Fibroblast of skin of abdomen (primary cell): Measurements from ENCODE around the gene TNPO1.
A peak's percentile ranks its signal among the peaks of the same experiment; 100 is the strongest.

Experiments
- DNase-seq: peaks from one replicate; pipeline ENCODE4 v3.0.0-alpha.2; 2013

Gene TNPO1

GRCh38 chr5:72818866-72819534 is 2.5 kb downstream of the TNPO1 start:
- DNase-seq = peak; percentile 56

- no peak for DNase-seq
Measured at GRCh38 chr5:72821776-72822175, 5.3 kb downstream of the TNPO1 start.

GRCh38 chr5:72822944-72823343 is 6.5 kb downstream of the TNPO1 start:
- no peak for DNase-seq

GRCh38 chr5:72829707-72830106 is 13.2 kb downstream of the TNPO1 start:
- DNase-seq = no peak

- no peak for DNase-seq
Measured at GRCh38 chr5:72830362-72830761, 13.9 kb downstream of the TNPO1 start.

GRCh38 chr5:72831685-72832084 is 15.2 kb downstream of the TNPO1 start:
- no peak for DNase-seq

GRCh38 chr5:72834924-72835323 is 18.5 kb downstream of the TNPO1 start:
- no peak for DNase-seq

- no peak for DNase-seq
Measured at GRCh38 chr5:72835633-72836032, 19.2 kb downstream of the TNPO1 start.

- no peak for DNase-seq
Measured at GRCh38 chr5:72836810-72837209, 20.3 kb downstream of the TNPO1 start.

GRCh38 chr5:72837524-72838096 is 21.1 kb downstream of the TNPO1 start:
- DNase-seq = no peak

GRCh38 chr5:72840041-72840440 is 23.6 kb downstream of the TNPO1 start:
- no peak for DNase-seq

GRCh38 chr5:72841756-72842535 is 25.5 kb downstream of the TNPO1 start:
- DNase-seq = peak; percentile 49

GRCh38 chr5:72842816-72843215 is 26.4 kb downstream of the TNPO1 start:
- no peak for DNase-seq

GRCh38 chr5:72844218-72844603 is 27.8 kb downstream of the TNPO1 start:
- DNase-seq = no peak

GRCh38 chr5:72845889-72846288 is 29.4 kb downstream of the TNPO1 start:
- peak; percentile 38 for DNase-seq

- DNase-seq = no peak
Measured at GRCh38 chr5:72846483-72846882, 30.0 kb downstream of the TNPO1 start.

GRCh38 chr5:72847439-72847838 is 31.0 kb downstream of the TNPO1 start:
- DNase-seq = peak; percentile 32

GRCh38 chr5:72847989-72848473 is 31.6 kb downstream of the TNPO1 start:
- peak; percentile 91 for DNase-seq

GRCh38 chr5:72848474-72849428 is 32.3 kb downstream of the TNPO1 start:
- peak; percentile 25 for DNase-seq

GRCh38 chr5:72849546-72849945 is 33.1 kb downstream of the TNPO1 start:
- DNase-seq = no peak

- DNase-seq = no peak
Measured at GRCh38 chr5:72850113-72850512, 33.7 kb downstream of the TNPO1 start.

GRCh38 chr5:72852356-72852755 is 35.9 kb downstream of the TNPO1 start:
- no peak for DNase-seq

GRCh38 chr5:72854419-72854818 is 38.0 kb downstream of the TNPO1 start:
- no peak for DNase-seq
